GM18498 (cell line): ENCODE measurements around the gene USP35.

Experiments used
- ATAC-seq: cut with Tn5 transposase; IDR thresholded peaks from one replicate; pipeline ENCODE4 v1.9.1; 2021; ENCODE audit warnings: mild to moderate bottlenecking, moderate library complexity; ENCODE audit not compliant: unreplicated experiment

Gene USP35

DNA sequence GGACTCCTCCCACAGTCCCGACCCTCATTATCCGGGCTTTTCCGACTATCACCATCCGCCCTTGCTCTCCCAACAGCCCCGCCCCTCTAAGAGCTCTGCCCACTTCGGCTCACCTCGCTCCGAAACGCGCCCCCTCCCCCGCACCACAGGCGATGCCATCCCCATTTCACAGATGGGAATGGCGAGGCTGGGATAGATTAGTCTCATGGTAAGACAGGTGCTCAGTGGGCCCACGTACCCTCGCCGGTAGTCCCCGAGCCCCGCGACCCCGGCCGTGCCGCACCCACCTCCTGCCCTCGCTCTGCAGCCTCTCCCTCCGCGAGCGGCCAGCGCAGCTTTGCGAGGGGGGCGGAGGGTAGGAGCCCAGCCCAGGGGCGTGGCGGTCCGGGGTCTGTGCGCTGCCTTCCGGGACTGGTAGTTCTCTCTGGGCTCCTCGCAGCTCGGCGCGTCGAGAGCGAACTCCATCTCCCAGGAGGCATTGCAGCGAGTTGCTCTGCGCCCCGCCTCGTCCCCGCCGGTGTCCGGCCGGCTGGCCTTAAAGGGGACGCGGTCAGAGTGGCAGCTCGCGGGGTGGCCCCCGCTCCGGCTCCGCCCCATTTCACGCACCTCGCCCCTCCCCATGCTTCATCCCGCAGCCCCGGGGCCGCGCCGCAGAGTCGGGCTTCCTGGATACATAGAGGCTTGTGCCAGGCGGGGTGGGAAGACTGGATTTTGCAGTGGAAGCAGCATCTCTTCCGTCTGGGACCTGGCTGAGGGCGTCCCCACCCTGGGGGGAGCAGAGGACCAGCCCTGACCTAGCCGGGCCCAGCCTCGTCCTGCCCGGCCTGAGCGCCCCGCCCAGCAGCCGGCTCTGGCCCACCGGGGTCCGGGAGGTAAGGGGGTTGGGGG is at the start of gene USP35, which contains the start of gene KCTD21:
TSS of gene USP35 (plus strand) at position 634 of the 888 bp plus-strand sequence. CDS start 7,327 bp downstream, outside the sequence.
TSS of gene KCTD21 (minus strand) at position 341 of the 888 bp plus-strand sequence. CDS start 14,072 bp downstream, outside the sequence.
- peak; percentile 98 for ATAC-seq

GRCh38 chr11:78139422-78140391 is 49.0 kb upstream of the USP35 start, which contains the start of gene ALG8:
Gene ALG8 (minus strand): TSS chr11:78139626. CDS start chr11:78139588, 38 bp downstream.
- ATAC-seq, result peak; percentile 89

DNA sequence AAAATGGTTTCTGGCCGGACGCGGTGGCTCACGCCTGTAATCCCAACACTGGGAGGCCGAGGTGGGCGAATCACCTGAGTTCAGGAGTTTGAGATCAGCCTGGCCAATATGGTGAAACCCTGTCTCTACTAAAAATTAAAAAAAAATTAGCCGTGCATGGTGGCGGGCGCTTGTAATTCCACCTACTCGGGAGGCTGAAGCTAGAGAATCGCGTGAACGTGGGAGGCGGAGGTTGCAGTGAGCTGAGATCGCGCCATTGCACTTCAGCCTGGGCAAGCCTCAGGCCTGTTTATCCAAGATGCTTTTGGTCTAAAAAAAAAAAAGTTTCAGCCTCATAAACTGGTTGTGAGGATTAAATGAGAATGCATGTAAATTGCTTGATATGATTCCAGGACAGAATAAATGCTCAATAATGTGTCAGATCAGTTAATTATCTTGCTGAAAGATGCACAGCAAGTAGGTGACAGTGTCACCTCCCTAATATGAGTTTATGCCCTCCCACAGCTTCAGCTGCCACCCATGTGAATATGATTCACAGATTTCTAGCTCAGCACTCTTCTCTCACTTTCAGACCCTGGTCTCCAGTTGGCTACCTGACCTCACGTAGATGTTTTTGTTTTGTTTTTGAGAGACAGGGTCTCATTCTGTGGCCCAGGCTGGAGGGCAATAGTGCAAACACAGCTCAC is 48.2 kb upstream of the USP35 start:
- no peak for ATAC-seq

DNA sequence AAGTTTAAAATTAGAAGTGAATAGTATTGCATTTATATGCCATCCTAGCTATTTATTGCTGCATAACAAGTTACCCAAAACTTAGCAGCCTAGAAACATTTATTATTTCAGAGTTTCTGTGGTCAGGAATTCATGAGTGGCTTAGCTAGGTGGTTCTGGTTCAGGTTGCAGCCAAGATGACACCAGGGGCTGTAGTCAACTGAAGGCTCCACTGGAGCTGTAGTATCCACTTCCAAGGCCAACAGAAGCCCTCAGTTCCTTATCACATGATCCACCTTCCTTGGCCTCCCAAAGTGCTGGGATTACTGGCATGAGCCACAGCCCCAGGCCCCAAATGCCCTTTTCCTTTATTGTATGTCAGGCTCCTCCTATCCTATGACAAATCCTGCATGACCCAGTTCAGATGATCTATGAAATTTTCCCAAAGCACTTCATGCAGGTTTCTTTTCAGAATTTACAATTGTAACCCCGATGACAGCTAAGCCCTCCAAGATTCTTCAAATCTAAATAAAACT is 43.2 kb upstream of the USP35 start:
- no peak for ATAC-seq

GRCh38 chr11:78147807-78148206 is 40.9 kb upstream of the USP35 start:
- ATAC-seq, result no peak

- no peak for ATAC-seq
These were observed 39.1 kb upstream of the USP35 start for GRCh38 chr11:78149646-78150045.

DNA sequence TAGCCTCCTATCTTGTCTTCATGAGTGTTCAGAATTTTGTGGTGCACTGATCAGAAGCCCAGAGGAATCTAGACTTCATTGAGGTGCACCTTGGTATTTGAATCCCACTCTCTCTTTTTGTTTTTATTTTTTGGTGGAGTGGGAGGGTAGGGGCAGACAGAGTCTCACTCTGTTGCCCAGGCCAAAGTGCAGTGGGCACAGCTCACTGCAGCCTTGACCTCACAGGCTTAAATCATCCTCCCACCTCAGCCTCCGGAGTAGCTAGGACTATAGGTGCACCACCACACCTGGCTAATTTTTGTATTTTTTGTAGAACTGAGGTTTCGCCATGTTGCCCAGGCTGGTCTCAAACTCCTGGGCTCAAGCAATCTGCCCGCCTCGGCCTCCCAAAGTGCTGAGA is 38.4 kb upstream of the USP35 start:
- ATAC-seq, result no peak

- ATAC-seq, result no peak
These were observed 38.0 kb upstream of the USP35 start for GRCh38 chr11:78150754-78151153.

- no peak for ATAC-seq
These were observed 36.9 kb upstream of the USP35 start for GRCh38 chr11:78151804-78152203.

GRCh38 chr11:78156127-78156844 is 32.4 kb upstream of the USP35 start:
- no peak for ATAC-seq

GRCh38 chr11:78158987-78159652 is 29.6 kb upstream of the USP35 start:
- ATAC-seq, result no peak

GRCh38 chr11:78160557-78160956 is 28.2 kb upstream of the USP35 start:
- ATAC-seq, result no peak

DNA sequence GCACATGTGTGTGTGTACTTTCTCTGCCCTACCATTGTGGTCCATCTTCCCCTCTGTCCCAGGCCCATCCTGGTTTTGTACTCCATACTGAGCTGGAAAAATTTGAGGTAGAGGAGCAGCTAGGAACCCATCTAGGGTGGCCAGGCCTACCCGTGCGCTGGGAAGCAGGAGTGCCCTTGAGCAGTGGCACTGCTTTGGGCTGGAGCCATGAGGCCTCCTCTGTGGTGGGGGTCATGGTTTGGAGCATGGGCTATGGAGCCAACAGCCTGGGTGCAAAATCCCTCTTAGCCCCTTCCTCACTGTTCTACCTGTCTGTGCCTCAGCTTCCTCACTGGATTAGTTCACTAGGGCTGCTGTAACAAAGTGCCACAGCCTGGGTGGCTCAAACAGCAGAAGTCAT is 27.4 kb upstream of the USP35 start:
- ATAC-seq, result no peak

- ATAC-seq, result no peak
These were observed 26.8 kb upstream of the USP35 start for GRCh38 chr11:78161962-78162371.

GRCh38 chr11:78163828-78164227 is 24.9 kb upstream of the USP35 start:
- ATAC-seq, result no peak

GRCh38 chr11:78164471-78164870 is 24.2 kb upstream of the USP35 start:
- ATAC-seq, result no peak

GRCh38 chr11:78166855-78167469 is 21.8 kb upstream of the USP35 start:
- ATAC-seq, result no peak

GRCh38 chr11:78168539-78169477 is 19.9 kb upstream of the USP35 start:
- no peak for ATAC-seq
